HG03097 (cell line): ENCODE results near the gene CSK.

Experiments used
- ATAC-seq: cut with Tn5 transposase; IDR thresholded peaks from one replicate; pipeline ENCODE4 v1.9.1; 2021; ENCODE audit not compliant: unreplicated experiment, low FRiP score

The CSK gene

GRCh38 chr15:74840851-74841775 lies 59.2 kb downstream of the CSK start:
- ATAC-seq, result no peak

- ATAC-seq, result no peak
Measured at GRCh38 chr15:74841891-74842373, 60.1 kb downstream of the CSK start.

GRCh38 chr15:74842581-74843444 lies 60.9 kb downstream of the CSK start, which contains the start of gene ULK3:
Gene ULK3, minus strand, starts transcription at chr15:74843156. Its CDS starts 51 bp downstream, at chr15:74843105.
- peak; percentile 81 for ATAC-seq

- no peak for ATAC-seq
Measured at GRCh38 chr15:74843445-74843828, 61.6 kb downstream of the CSK start.

- ATAC-seq, result no peak
Measured at GRCh38 chr15:74843891-74844299, 62.0 kb downstream of the CSK start.

- ATAC-seq, result no peak
Measured at GRCh38 chr15:74844319-74845207, 62.7 kb downstream of the CSK start.

GRCh38 chr15:74845208-74845568 lies 63.3 kb downstream of the CSK start:
- ATAC-seq, result no peak

- no peak for ATAC-seq
Measured at GRCh38 chr15:74845581-74845980, 63.7 kb downstream of the CSK start.

GRCh38 chr15:74847432-74847831 lies 65.6 kb downstream of the CSK start:
- no peak for ATAC-seq

GRCh38 chr15:74850393-74850792 lies 68.5 kb downstream of the CSK start:
- ATAC-seq, result no peak

- no peak for ATAC-seq
Measured at GRCh38 chr15:74851960-74852359, 70.1 kb downstream of the CSK start.
